HG03025 (cell line): ENCODE results near the gene CHCHD6.

Source experiments
- ATAC-seq: cut with Tn5 transposase; IDR thresholded peaks from one replicate; pipeline ENCODE4 v1.9.1; 2021; ENCODE audit warnings: mild to moderate bottlenecking, moderate library complexity; ENCODE audit not compliant: unreplicated experiment, low FRiP score

Gene CHCHD6

GRCh38 chr3:126914226-126914625, 210.2 kb downstream of the CHCHD6 start:
- ATAC-seq = no peak

GRCh38 chr3:126915015-126915414, 211.0 kb downstream of the CHCHD6 start:
- ATAC-seq = no peak

- ATAC-seq = no peak
Measured at GRCh38 chr3:126916546-126916945, 212.5 kb downstream of the CHCHD6 start.

DNA sequence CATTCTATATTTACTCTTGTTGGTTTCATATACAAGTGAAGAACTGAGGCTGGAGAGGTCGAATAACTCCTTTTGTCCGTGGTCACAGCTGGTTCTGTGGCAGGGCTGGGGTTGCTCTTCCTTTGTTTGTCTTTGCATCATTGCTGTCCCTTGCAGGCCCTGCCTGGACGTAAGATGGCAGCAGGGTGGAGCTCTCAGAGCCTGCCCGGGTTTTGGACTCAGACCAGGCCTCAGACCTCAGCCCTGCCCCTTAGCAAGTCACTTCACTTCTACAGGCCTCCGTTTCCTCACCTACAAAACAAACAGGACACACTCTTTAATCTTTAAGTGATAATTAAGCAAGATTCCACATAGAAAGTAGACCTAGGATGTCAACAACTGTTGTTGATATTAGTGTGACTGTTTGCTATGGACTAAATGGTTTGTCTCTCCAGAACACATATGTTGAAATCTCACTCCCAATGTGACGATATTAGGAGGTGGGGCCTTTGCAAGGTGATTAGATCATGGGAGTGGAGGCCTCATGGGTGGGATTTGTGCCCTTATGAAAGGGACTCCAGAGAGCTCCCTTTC, 213.3 kb downstream of the CHCHD6 start:
- ATAC-seq = no peak

- no peak for ATAC-seq
Measured at GRCh38 chr3:126918355-126918821, 214.3 kb downstream of the CHCHD6 start.

- ATAC-seq = no peak
Measured at GRCh38 chr3:126921085-126921824, 217.2 kb downstream of the CHCHD6 start.

GRCh38 chr3:126922466-126922865, 218.4 kb downstream of the CHCHD6 start:
- no peak for ATAC-seq

DNA sequence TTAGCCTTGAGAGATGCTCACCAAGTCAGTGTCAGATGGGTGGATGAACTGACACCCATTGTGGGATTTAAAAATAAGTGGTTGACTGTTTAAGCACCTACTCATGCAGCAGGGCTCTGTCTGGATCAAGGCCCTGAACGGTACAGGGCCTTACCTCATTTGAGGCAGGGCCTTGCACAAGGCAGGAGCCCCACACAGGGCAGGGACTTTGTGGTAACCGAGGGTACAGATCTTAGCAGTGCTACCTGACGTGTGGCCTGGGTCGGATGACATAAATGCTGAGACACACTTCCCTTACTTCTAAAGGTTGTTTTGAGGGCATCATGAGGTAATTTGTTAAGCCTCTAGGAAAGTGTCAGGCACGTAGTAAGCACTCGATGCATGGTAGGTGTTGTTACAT, 219.4 kb downstream of the CHCHD6 start:
- ATAC-seq = no peak

GRCh38 chr3:126923895-126924294, 219.9 kb downstream of the CHCHD6 start:
- no peak for ATAC-seq

DNA sequence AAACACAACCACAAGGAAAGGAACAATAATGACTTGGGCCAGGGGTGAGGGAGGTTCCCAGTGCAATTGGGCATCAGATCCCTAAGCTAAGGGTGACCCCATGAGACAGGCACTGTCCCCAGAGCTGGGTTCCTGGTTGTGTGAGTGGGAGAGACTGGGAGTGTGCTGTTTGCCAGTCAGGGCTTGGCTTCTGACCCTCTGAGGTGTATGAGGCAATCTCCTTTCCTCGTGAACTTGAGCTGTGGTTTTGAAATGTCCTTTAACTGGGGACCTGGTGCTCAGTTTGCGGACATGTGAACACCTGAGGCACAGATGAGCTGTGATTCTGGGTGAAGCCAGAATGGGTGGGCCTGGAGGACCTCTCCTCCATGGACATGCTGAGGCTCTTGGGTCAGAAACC, 220.4 kb downstream of the CHCHD6 start:
- no peak for ATAC-seq

DNA sequence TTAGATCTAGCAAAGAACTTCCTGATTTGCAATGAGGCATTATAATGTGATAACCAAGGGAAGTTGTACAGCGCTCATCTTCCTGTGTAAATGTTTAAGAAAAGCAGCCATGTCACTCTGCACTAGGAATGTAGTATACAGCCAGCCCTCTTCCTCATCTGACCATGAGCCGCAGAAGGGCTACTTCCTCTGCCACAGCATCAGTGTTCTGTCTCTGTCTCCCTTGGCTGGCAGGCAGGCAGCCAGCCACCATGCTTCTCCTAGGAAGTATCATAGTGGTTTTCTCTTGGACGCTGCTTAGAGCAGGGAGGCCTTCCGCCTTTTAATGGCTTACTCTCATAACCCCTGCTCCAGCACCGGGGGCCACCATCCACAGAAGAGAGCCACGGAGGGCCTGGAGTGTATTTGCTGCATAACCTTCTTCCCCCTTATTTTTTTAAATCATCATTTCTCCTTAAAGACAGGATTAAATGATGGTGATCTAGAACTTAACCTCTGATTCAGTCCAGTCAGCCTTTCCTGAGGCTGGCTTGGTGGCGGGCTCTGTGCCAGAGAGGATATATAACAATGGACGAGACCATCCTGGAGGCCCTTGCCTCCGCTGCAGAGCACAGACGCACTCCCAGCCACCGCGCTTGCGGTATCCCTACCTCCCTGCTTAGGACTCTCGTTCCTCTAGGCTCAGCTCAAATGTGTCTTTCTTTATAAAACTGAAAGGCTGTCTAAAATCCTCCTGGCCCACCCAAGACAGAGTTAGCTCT, 221.6 kb downstream of the CHCHD6 start:
- no peak for ATAC-seq

DNA sequence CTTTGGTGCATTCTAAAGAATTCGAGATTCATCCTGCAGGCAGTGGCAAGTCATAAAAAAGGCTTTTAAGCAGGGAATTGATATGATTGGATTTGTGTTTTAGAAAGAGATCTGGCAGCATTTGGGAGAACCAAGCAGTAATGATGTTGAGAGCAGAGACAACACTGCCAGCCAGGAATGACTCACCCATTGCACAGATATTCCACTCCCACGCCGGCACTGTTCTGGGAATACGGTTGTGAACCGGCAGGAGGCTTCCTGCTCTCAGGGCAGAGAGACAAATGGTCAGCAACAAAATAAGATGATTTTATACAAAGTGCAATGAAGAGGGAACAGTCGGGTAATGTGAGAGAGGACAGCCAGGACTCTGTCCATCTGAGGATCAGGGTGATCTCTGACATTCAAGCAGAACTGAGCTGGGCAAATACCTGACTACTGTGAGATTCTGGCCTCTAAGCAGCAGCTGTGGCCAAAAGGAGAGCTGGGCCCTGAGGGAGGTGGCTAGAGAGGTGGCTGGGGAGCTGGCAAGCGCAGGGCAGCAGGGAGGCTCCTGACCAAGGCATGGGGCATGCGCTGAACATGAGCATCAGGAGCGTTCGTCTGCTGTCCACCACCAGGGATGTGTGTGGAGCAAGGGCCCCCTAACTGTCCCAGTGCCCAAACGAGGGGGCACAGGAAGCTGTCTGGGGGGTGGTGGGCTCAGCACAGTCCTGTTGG, 222.8 kb downstream of the CHCHD6 start:
- no peak for ATAC-seq

DNA sequence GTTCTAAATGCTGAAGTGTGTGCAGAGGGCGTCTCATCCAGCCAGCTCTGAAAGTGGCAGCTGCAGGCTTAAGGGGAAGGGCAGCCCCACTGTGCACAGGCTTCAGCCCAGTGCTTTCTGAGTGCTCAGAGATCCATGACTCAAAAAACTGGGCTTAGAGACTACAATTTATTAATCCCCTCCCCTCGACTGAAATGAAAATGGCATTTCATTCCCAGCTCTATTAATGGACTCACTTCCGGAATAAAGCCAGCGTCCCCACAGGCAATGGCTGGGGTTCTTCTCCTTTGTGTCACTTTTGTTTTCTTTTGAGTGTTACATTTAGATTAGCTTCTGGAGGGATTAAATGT, 223.3 kb downstream of the CHCHD6 start:
- no peak for ATAC-seq

- no peak for ATAC-seq
Measured at GRCh38 chr3:126927846-126928245, 223.8 kb downstream of the CHCHD6 start.

GRCh38 chr3:126928921-126929474, 225.0 kb downstream of the CHCHD6 start:
- ATAC-seq = no peak

DNA sequence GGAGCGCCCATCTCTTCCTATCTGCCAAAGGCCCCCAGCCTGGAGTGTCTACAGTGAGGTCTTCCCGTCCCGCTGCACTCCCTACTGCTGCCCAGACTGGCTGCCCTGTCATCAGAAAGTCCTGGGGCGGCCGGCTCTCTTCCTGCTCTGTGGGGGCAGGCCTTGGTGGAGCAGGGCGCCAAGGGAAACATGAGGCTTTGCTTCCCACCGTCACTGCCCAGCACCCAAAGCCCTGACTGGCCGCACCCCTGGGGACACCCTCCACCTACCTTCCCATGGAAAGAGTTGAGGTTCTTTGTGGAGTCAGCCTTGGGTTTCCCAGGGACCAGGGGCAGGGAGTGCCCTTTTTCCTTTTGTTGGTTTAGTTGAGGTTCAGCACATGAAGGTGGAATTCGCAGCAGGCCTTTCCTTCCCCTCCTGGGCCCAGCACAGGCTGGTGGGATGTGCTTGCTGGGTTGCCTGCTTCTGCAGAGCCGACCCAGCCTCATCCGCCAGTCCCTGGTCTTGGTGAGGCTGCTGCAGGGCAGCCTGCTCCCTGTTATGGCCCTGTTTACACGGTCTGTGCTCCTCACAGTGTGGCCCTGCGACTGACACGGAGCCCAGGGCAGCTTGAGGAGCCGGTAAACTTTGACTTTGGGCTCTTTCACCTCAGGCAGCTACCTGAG, 227.0 kb downstream of the CHCHD6 start:
- no peak for ATAC-seq

DNA sequence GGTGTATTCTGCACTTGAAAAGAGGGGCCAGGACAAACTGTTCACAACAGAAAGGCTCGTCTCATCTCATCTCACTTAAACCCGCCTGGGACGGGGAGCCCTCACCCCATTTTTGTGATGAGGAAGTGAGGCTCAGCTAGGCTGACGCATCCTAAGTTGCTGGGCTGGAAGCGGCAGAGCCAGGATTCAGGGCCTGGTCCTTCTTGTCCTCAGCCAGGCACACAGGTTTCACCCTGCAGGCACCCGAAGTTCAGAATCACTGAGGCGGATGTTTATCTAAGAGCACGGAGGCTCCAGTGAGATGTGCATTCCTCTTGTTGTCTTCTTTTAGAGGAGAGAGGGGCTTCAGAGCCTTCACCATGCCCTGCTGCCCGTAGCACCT, 227.8 kb downstream of the CHCHD6 start:
- ATAC-seq = no peak

GRCh38 chr3:126932188-126932931, 228.3 kb downstream of the CHCHD6 start:
- no peak for ATAC-seq

DNA sequence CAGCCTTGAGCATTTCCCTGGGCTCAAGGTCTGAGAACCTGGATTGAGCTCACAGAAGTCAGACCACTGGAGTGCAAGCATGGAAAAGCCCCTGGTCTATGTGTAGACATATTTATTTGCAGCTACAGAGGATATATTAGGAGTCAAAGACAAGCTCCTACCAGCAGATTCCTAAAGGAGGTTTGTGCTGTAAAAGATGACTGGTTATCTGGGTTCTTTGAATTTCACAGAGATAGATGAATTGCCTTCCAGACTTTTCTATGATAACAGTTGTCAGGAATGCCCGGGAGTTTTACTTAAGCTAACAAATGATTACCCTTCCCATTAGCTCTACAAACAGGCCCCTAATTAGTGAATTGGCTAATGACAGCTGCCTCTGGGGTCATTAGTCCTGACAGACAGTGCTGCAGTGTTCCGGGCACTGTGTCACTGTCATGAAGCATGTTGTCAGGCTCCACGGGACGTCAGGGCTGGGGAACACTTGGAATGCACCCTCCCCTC, 230.0 kb downstream of the CHCHD6 start:
- ATAC-seq = no peak
